HG02852 (cell line): Measurements from ENCODE around the gene RALA.
A peak's percentile ranks its signal among the peaks of the same experiment; 100 is the strongest.
"Not testable (repeated sequence)": the region's sequence is repeated elsewhere in the genome, so short reads cannot be mapped to it uniquely, and the experiment has no call there.

ENCODE experiments used
- ATAC-seq: cut with Tn5 transposase; IDR thresholded peaks from one replicate; pipeline ENCODE4 v1.9.1; 2021; ENCODE audit warnings: mild to moderate bottlenecking, moderate library complexity; ENCODE audit not compliant: unreplicated experiment

Gene RALA

DNA sequence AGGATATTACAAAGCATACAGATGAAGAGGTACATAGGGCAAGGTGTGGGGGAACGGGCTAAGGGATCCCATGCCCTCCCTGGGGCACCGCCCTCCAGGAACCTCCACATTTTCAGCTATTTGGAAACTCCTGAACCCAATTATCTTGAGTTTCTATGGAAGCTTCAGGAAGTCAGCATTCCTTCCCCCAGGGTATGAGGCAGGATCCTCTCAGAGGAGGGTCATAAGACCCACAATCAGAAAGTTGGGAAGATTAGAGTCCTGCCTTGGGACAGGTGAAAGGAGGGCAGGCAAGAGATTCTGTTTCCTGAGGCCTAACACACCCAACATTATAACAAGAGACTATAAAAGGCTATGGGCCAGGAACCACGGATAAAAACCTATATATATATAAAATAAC is 98.0 kb downstream of the RALA start:
- no peak for ATAC-seq

- ATAC-seq: no peak
Measured at GRCh38 chr7:39721919-39722597, 98.7 kb downstream of the RALA start.

DNA sequence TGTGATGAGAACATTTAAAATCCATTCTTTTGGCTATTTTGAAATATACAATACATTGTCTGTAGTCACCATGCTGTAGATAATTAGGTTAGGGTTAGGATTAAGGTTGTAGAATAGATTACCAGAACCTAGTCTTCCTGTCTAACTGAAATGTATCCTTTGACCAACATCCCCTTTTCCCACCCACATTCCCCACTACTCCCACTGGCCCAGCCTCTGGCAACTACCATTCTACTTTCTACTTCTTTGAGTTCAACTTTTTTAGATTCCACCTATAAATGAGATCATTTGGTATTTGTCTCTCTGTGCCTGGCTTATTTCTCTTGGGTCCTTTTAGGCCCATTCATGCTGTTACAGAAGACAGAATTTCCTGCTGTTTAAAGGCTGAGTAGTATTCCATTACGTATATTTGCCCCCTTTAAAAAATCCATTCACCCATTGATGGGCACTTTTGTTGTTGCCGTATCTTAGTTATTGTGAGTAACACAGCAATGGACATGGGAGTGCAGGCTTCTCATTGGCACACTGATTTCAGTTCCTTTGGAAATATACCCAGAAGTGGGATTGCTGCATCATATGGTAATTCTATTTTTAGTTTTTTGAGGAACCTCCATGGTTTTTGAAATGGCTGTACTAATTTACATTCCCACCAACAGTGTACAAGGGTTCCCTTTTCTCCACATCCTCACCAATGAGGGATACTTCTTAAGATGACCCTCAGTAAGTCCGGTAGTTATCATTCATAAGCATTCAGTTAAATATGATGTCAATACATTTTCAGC is 104.0 kb downstream of the RALA start:
- ATAC-seq: no peak

DNA sequence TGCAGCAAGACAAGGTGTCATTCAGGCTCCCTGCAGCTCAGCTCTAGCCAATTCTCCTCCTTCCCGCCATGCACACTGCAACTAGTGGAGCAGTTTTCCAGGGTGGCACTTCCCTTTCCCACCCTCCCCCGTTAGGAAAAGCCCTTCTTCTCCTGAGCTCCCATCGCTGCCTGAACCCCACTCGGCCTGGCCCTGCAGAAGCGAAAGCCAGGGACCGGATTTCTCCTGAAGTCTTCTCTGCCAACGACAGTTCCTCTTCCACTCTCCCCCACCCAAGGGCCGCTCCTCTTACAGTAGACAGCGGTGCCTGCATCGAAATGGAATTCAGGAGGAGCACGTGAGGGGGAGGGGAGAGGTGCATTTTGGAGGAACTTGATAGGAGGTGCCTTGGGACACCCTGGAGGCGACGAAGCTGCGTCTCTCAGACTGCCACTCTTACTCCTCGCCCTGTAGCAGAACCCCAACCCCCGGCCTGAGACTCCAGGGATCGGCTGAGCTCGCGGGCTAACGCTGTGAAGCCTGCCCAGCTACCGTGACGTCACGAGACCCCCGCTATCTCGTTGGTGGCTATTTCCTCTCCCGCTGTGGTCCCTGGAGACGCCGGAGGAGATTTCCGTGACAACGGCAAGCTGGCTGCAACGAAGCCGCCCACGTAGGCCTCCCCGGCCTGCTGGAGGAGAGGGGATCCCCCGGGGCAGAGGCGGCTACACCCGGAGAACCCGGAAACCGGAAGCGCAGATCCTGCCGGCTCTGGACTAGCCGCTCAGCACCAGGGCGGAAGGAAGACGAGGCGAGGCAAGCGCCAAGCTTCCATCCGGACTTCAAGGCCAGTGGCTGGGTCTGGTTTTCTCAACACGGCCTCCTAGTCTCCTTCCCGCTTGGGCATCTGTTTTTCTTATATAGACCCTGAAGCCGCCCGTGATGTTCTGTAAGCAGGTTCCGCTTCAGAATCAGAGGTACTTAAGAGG is 109.7 kb downstream of the RALA start:
- peak; percentile 94 for ATAC-seq

GRCh38 chr7:39733881-39734632 is 110.7 kb downstream of the RALA start:
- no peak for ATAC-seq

DNA sequence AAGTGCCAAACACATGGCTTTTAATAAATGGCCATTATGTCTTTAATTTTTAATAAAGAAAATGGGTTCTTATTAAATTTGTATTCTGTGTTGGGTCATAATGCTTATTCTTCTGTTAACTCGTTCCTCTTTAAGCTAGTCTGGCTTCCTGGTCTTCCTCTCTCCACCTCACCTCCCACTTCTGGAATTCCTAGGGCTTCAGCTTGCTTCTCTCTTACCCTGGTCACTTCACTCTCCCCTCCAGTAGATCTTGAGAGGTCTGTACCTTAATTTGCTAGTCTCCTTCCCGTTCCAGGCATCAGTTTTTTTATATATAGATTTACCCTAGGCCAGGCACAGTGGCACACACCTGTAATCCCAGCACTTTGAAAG is 111.2 kb downstream of the RALA start:
- ATAC-seq: no peak

- no peak for ATAC-seq
Measured at GRCh38 chr7:39735903-39736302, 112.5 kb downstream of the RALA start.

DNA sequence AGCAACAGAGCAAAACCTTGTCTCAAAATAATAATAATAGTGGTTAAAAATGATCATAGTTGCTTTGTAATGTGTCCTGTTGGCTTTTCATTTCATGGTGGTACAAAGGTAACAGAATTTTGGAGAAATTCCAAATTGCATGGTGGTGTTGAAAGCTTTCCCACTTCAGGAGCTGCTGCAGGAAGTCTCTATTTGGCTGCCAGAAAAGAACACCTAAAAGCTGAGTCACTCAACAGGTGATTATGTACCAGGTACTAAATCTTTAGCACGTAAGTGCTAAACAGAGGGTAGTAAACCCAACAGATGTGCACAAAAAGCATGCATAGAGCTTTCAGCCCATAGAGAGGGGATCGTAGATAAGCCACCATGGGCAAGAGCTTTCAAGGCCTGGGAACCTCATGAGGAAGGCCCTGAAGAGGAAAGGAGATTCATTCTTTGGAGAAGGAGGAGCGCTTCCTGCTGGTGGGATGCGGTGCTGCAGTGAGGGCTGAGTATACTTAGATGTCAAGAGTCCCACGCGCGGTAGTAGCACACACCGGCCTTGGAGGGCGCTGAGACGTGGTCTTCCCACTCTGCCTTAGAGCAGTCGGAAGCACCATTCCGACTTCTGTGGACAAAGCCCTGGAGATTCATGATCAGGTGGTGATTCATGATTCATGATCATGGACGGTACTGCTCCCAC is 118.7 kb downstream of the RALA start:
- no peak for ATAC-seq

DNA sequence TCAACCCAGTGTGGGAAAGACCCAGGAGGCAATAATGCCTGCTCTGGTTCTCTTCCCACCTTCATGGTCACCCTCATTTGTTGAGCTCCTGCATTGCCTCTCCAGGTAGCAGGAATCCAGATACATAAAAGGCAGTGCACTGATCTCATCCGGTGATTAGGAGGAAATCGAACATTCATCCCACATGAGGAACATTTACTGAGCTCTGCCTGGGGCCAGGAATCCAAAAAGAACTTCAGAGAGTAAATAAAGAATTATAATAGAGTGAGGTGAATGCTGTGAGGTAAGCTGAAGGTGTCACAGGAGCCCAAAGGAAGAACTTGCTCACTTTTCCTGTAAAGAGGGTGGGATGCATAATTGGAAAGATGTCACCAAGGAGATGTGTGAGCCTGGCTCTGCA is 121.2 kb downstream of the RALA start:
- no peak for ATAC-seq

- no peak for ATAC-seq
Measured at GRCh38 chr7:39745320-39745719, 121.9 kb downstream of the RALA start.

- ATAC-seq: no peak
Measured at GRCh38 chr7:39746103-39746819, 122.9 kb downstream of the RALA start.

DNA sequence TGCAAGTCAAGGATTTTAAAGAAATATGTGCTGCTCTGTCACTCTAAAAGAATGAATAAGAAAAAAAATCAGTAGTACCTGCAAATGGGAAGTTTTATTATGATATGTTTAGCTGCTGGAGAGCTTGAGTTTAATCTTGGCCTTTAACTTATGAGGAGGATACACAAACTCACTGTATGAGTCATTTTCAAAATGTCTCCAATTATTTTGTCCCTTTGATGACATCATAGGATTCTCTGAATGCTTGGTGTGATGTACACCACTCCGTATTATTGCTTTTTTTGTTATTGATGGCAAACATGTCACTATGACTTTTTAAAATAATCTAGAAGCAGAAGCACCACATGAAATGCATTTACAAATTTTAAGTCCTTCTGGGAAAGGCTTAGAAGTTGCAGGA is 125.8 kb downstream of the RALA start:
- ATAC-seq: no peak

- no peak for ATAC-seq
Measured at GRCh38 chr7:39749717-39750116, 126.3 kb downstream of the RALA start.

- ATAC-seq: no peak
Measured at GRCh38 chr7:39750253-39751077, 127.1 kb downstream of the RALA start.

GRCh38 chr7:39753237-39753636 is 129.9 kb downstream of the RALA start:
- not testable (repeated sequence) for ATAC-seq

GRCh38 chr7:39753823-39754325 is 130.5 kb downstream of the RALA start:
- ATAC-seq: no peak

DNA sequence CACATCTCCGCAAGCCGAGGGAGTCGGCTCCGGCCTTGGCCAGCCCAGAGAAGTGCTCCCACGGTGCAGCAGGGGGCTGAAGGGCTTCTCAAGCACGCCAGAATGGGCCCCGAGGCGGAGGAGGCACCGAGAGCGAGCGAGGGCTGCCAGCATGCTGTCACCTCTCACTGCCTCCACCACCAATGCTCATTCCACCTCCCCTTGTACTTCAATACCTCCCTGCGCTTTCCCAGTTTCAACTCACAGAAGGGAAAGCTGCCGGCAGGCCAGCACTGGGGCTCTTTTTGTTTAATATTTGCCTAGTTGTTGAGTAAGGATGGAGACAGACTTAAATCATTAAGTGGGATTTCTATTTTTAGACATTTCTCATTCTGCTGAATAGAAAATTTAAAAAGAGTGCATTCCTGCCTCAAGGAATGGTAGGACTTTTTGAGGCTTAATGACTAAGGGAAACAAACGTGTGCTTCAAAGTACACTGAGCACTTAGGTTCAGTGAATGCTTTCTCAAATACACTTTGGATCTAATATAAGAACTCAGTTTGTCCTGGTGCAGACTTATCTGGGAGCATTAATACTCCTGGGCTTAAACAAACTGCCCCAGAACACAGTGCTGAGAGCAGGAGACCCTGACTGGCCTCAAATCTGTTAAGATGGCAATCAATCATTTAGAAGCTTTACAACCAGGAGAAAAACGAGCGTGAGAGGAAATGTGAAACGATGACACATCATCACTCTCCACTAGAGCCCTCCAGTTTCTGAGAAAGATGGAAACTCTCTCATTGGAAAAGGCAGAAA is 131.2 kb downstream of the RALA start:
- ATAC-seq: no peak

GRCh38 chr7:39757604-39758003 is 134.2 kb downstream of the RALA start:
- no peak for ATAC-seq
